ENCODE results near the gene FOXP1.

Gene FOXP1

GRCh38 chr3:71258526-71258925 is 325.0 kb downstream of the FOXP1 start:
- H3K4me1 ChIP-seq = peaks cover 9% of the 10 kb centered on the region
- H3K27me3 ChIP-seq = no peaks in the 10 kb centered on the region
- H3K9me3 ChIP-seq = no peaks in the 10 kb centered on the region
- no peak overlapping the region for H3K4me3 ChIP-seq (ENCODE audit: low read depth, low read length)
- no peak for DNase-seq
- TF ChIP-seq CTCF (IDR thresholded peaks at IDR 0.05; ENCODE audit: low read depth, low read length) = no peak
- no peaks in the 10 kb centered on the region for H3K36me3 ChIP-seq

GRCh38 chr3:71258116-71258515 is 325.4 kb downstream of the FOXP1 start:
- no peaks in the 10 kb centered on the region for H3K9me3 ChIP-seq
- peaks cover 9% of the 10 kb centered on the region for H3K4me1 ChIP-seq
- DNase-seq = no peak
- no peaks in the 10 kb centered on the region for H3K27me3 ChIP-seq
- no peaks in the 10 kb centered on the region for H3K36me3 ChIP-seq
- no peak overlapping the region for H3K4me3 ChIP-seq (ENCODE audit: low read depth, low read length)
- TF ChIP-seq CTCF (IDR thresholded peaks at IDR 0.05; ENCODE audit: low read depth, low read length) = no peak

GRCh38 chr3:71255498-71255897 is 328.0 kb downstream of the FOXP1 start:
- Histone ChIP-seq H3K36me3 (no peaks in the 10 kb centered on the region), H3K9me3 (no peaks in the 10 kb centered on the region), H3K4me3 (ENCODE audit: low read depth, low read length) (no peak overlapping the region), H3K27me3 (no peaks in the 10 kb centered on the region), H3K4me1 (peaks cover 9% of the 10 kb centered on the region)
- no peak for TF ChIP-seq CTCF (IDR thresholded peaks at IDR 0.05; ENCODE audit: low read depth, low read length)
- DNase-seq = no peak

GRCh38 chr3:71254281-71255057 is 329.1 kb downstream of the FOXP1 start:
- H3K27me3 ChIP-seq = no peaks in the 10 kb centered on the region
- no peaks in the 10 kb centered on the region for H3K36me3 ChIP-seq
- H3K9me3 ChIP-seq = no peaks in the 10 kb centered on the region
- no peak for TF ChIP-seq CTCF (IDR thresholded peaks at IDR 0.05; ENCODE audit: low read depth, low read length)
- no peak for DNase-seq
- no peak overlapping the region for H3K4me3 ChIP-seq (ENCODE audit: low read depth, low read length)
- peaks cover 9% of the 10 kb centered on the region for H3K4me1 ChIP-seq

- Histone ChIP-seq H3K4me1 (peaks cover 9% of the 10 kb centered on the region), H3K36me3 (no peaks in the 10 kb centered on the region), H3K27me3 (no peaks in the 10 kb centered on the region), H3K4me3 (ENCODE audit: low read depth, low read length) (no peak overlapping the region), H3K9me3 (no peaks in the 10 kb centered on the region)
- no peak for DNase-seq
- TF ChIP-seq CTCF (IDR thresholded peaks at IDR 0.05; ENCODE audit: low read depth, low read length) = no peak
Observed at GRCh38 chr3:71253169-71253568, 330.4 kb downstream of the FOXP1 start.

GRCh38 chr3:71252466-71252865 is 331.1 kb downstream of the FOXP1 start:
- Histone ChIP-seq H3K9me3 (no peaks in the 10 kb centered on the region), H3K4me3 (ENCODE audit: low read depth, low read length) (no peak overlapping the region), H3K4me1 (peaks cover 16% of the 10 kb centered on the region), H3K36me3 (no peaks in the 10 kb centered on the region), H3K27me3 (no peaks in the 10 kb centered on the region)
- TF ChIP-seq CTCF (IDR thresholded peaks at IDR 0.05; ENCODE audit: low read depth, low read length) = no peak
- no peak for DNase-seq

Measured in BE2C (cell line).